ENCODE results near the gene PPP1R37.

Gene PPP1R37

DNA sequence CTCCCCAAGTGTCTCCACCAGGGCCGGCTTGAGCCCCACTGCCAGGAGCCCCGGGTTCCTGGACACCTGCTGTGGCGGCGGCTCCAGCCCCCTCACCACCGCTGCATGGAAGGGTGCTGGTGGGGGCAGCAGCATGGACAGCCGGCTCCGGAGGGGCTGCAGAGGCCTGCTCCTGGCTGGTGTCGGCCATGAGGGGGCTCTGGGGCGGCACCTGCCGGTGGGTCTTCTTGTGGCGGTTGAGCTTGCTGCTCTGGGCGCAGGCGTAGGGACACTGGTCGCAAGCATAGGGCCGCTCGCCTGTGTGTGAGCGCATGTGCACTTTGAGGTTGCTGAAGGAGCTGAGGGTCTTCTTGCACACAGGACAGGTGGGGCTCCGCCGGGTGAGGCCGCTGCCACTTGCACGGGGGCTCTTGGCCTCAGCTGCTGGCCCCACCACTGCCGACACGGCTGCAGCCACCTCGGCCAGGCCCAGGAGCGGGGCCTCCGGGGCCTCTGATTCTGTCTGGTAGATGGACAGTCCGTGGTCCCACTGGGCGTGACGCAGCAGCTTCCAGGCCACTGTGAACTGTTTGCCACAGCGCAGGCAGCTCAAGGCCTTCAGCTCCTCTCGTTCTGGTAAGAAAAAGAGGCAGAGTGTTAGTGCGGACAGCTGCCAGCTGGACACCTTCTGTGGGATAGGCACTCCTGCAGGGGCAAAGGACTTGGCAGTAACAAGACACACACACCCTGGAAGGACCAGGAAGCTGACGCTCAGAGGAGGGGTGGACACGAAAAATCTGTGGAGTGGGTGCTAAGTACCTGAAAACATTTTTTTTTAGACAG, 20.8 kb upstream of the PPP1R37 start:
- no peak for DNase-seq

DNA sequence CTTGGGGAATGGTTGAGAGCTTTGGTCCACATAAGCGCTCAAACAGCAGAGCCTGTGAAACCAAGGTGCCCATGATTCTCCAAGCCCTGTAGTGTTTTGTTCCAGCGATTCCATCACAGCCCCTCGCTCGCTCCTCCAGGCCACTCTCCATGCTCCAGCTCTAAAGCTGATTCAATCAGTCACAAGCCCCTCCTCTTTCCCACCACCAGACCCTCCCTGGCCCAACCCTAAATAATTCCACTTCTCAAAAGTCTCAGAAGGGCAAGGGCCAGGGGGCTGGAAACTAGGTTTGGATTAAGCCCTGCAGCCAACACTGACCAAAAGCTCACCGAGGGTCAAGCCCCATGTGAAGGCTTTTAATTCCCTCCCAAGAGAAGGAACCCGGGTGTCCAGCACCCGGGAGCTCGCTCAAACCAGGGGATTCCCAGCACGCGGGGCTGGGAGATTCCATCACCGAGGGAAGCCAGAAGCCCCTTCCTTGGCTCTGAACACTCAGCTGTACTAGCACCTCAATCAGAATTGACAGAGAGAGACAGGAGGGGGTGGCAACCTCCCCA, 18.2 kb upstream of the PPP1R37 start:
- no peak for DNase-seq

DNA sequence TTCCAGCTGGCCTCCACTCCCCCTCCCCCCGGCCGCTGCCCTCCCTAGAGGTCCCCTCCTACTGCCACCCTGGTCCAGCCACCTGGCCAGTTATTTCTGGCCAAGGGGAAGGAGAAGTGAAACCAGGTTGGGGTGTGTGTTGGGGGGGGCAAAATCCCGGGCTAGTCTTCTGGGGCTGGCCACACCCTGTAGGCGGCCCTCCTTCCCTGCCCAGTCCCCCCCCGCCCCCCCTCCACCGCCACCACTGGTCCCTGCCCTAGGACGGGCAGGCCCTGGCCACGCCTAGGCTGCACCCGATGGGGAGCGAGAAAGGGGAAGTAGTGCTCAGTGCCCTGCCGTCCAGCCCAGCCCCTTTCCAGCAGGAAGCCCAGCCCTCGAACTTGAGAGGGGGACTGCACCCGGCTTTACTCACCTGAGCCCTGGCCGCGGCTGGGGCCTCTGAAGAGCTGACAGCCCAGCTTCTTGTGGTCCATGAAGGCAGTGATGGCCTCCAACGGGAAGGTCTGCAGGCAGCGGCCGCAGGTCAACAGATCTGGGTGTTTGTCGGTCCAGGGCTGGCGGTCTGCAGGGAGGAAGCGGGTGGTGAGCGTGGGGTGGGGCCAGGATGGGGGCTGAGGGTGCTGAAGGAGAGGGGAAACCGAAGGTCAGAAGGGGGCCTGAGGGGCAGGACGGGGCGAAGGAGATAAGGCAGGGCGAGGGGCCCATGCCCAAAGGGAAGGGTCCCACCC, 17.5 kb upstream of the PPP1R37 start:
- DNase-seq = peak; percentile 84 to 89

DNA sequence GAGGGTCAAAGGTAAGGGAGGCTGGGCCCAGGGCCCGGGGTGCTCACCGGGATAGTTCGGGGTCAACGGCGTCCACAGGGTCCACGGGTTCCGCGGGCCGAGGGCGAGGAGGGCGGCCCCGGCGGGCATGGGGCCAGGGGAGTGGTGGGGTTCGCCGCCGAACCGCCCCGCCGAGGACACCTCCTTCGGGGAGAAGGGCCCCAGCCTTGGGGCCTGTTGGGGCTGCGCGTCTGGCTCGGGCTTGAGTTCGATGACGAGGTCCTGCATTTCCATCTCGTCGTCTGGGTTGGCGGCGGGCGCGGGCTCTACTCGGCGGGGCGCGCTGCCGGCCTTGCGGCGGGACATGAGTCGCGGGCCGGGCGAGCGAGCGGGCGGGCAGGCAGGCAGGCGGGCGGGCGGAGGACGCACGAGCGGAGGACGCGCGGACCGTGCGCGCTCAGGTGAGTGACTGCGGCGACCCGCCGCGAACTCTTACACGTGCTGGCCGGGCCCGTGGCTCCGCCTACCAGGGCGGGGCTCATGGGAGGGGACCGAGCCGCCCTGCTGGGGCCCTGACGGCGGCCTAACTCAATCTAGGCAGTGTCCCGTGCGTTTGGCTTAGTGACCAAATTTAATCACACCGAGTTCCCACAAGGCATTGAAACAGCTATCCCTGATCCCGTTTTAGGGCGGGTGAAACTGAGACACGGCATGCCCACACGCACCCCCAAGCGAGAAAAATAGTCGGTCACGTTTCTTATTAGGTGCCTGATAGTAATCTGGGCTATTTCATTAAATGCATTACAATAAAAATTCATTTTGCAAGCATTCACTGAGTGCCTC, 16.7 kb upstream of the PPP1R37 start, which contains the start of gene ZNF296:
Gene ZNF296, minus strand, starts transcription at position 450 of the 822 bp plus-strand sequence. Its CDS starts 105 bp downstream, at position 345.
- peak; percentile 52 to 60 for DNase-seq

DNA sequence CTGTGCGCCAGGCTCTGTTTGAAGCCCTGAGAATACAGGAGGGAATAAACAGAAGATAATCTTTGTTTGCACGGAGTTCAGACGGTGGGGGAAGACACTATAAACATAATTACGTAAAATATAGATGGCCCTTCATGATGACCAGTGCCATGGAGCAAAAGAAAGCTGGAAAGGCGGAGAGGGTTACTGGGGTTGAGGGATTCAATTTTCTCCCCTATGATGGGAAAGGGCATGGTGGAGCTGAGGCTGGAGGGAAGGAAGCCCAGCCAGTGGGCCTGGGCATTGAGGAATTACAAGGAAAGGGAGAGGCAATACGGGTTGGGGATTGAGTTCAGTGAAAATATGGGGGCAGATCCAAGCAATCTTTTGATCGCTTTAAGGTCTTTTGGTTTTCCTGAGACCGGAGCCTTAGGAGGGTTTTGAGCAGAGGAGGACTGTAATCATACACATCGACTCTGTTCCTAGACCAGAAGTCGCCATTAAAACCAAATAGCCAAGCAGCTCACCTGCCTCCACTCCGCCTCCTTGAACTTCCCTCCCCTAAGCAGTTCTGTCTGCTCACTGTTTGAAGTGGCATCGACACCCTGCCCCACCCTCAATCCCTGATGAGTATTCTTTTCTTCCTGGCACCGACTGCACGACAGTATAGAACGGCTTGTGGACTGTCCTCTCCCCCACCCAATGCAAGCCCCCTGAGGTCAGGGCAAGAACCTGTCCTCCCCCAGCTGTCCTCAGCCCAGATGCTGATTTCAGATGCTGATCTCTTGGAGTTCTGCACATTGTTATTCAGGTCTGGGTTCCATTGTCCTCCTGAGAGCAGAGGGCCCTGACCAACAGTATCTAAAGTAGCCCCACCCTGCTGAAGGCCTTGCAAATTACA, 15.9 kb upstream of the PPP1R37 start:
- no peak for DNase-seq

DNA sequence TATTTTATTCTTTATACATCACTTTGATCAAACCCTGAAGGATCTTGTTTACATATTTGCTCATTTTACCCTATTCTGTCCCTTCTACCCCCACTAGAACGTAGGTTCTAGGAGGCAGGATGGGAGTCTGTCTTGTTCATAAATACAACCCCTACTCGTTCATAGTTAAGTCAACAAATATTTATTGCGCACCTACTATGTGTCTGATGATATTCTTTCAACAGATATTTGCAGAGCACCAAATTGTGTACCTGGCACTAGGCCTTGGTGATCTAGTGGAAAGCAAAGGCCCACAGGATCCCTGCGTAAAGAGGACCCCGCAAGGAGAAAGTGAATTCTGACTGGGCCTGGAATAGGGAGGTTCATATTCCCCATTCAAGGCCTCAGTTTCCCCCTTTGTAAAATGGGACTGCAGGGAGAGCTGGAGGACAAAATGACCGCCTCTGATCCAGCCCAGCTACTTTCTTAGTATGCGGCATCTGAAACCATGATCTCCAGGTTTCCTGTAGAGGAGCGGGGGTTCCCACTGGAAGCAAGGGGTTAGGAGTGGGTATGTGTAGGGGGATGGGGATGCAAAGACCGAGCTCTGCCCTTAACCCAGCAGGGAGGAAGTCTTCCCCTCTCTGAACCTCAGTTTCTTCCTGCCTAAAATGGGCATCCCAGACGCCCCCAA, 14.5 kb upstream of the PPP1R37 start:
- no peak for DNase-seq

DNA sequence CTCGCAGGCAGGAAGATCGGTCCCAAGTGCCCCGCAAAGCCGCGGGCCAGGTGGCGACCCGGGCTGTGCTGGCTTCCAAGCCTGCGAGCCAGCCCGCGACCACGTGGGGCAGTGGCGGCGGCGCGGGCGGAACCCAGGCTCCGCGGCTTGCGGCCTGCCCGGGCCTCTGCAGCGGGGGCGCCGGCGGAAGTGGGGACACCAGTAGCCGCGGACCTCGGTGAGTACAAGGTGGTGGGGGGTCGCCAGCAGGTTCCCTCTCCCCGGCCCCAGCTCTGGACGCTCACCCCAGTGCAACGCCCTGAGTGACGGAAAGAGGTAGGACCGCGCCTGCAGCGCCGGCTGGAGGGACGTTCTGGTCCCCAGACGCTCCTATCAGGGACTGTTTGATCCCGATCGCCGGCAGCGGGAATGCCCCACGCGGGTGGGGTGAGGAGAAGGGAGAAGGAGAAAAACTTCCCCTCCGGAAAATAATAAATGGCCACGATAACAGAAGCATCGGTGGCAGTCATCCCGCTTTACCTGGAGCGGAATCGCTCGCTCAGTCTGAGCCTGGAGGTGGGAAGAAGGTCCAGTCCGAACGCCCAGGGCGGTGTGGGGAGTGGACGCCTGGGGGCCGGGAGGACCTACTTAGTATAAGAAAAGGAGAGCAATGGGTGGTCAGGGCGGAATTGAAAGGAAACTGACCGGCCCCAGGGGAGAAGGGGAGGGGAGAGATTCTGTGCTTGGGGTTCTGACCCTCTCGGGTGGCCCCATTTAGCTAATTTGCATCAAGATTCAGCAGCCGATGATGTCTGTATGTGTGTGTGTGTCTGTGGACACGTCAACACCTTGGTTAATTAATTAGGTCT, 13.7 kb upstream of the PPP1R37 start, which contains the start of gene GEMIN7:
Gene GEMIN7, plus strand, starts transcription at position 198 of the 848 bp plus-strand sequence. CDS start 10,855 bp downstream, outside the sequence.
- peak; percentile 61 to 74 for DNase-seq

DNA sequence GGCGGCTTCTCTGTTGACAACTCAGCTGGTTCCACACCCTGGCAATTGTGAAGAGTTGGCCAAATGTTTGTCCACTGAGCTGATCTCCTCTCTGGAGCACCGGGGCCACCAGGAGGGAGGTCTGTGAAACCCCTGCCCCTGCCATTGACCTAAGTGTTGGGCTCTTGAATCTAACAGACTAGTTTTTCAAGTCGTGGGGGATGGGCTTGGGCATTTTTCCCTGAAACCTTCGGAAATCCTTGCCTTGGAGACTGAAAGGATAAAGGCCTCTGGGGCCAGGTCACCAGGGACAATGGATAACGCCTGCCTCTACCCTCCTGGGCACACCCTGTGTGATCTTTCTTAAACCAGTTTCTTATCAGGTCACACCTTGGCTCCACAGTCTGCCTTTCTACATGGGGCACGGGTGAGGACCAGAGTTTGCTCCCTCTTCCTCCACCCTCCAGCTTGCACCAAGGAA, 13.0 kb upstream of the PPP1R37 start:
- DNase-seq = no peak

DNA sequence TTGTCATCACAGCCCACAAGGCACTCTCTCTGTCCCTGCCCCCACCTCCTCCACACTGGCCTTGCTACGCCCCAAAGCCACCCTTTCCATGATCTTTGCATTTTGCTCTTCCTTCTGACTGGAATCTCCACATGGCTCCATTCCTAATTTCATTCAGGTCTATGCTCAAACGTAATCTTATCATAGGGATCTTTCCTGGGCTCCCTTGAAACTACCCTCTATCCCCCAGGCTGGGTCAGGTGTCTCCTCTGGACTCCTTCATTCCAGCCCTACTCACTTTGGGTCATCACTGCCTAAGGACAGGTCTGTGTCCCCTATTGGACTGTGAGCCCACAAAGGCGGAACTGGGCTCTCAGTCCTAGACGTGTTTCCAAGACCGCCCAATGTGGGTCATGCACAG, 10.8 kb upstream of the PPP1R37 start:
- no peak for DNase-seq

DNA sequence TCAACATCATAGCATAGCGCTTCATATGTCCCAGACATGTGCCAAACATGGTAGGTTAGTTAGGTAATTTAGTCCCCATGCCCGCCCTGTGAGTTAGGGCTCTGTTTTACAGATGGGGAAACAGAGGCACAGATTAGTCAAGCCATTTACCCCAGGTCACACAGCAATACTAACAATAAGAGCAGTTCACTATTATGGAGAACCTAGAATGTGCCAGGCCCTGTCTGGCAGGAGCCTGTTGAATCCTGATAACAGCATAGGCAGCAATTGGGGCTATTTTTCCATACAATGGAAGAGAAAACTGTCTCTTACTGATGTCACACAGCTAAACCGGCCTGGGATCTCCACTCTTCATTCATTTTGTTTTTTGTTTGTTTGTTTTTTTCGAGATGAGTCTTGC, 6.5 kb upstream of the PPP1R37 start:
- DNase-seq = no peak

DNA sequence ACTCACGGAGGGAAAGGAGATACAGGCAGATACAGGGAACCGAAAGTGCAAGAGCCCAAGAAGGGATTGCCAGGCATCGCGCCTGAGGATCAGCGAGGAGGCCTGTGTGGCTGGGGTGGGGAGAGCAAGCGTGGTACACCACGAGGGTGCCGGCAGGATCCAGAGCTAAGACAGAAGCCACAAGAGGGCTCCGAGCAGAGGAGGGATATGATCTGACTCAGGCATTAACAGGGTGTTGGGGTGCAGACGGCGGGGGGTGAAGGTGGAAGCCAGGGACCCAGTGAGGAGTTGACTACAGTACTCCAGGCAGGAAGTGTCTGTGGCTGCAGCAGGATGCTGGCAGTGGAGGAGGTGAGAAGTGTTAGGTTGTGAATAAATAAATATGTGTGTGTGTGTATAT, 5.4 kb upstream of the PPP1R37 start:
- peak in 1 of 2 donors; percentile 35 for DNase-seq

DNA sequence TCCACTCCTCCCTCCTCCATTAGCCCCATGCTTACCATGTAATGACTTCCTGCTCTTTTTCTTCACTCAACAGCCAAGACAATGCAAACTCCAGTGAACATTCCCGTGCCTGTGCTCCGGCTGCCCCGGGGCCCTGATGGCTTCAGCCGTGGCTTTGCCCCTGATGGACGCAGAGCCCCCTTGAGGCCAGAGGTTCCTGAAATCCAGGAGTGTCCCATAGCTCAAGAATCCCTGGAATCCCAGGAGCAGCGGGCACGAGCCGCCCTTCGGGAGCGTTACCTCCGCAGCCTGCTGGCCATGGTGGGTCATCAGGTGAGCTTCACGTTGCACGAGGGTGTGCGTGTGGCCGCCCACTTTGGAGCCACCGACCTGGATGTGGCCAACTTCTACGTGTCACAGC, 2.9 kb upstream of the PPP1R37 start:
- DNase-seq = no peak

DNA sequence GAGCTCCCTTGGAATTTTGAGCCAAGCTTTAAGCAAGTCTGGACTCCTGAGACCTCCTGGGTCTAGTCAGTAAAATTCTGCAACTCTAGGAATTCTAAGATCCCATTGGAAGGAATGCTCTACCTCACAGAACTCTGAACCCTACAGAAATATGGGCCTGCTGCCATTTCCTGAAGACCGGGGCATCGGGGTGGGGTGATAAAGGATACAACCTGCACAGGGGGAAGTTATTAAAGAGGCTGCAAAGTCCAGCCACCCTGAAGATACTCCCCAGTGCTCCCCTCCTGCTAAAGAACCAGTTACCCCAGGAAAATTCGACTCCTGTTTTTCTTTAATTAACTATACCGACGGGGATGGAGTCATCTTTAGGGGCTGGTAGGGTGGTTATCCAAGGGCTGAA, 2.4 kb upstream of the PPP1R37 start:
- DNase-seq = no peak

DNA sequence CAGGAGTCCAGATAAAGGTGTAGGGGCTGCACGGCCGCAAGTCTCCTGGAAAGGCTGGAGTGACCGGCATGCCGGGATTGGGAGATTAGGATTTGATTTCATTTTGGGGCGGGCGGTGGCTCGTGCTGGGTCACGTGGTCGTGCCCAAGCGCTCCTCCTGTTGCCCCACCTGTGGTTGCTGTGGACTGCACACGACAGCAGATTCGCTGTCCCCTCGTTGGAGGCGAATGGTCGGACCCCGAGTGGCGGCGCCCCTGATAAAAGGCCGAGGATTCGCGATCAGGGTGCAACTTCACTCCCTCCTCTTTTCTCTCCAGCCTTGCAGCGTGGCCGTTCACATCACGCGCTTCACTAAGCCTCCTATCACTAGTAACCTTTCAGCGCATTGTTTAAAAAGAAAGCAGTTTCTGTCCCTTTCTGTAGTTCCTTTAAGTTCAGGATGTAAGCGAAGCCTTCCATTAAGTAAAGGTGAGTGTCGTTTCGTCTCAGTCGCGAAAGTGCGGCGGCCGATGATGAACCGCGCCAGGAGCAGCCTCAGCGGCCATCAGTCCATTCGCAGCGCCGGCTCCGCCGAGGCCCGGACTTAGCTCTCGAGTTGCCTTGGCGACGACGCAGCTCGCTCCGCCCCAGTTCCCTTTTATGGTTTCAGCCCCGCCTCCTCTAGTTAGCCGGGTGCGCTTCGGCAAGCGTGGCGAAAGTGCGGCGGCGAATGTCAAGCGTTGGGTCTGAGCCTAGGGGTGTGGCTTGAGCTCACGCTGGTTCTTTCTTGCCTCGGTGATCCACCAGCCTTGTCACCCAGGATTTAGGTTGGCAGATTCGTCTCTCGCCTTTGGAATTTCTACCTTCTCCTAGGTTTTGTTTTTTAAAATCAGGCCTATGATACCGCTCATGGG, 1.7 kb upstream of the PPP1R37 start:
- DNase-seq = peak; percentile 97 to 100

DNA sequence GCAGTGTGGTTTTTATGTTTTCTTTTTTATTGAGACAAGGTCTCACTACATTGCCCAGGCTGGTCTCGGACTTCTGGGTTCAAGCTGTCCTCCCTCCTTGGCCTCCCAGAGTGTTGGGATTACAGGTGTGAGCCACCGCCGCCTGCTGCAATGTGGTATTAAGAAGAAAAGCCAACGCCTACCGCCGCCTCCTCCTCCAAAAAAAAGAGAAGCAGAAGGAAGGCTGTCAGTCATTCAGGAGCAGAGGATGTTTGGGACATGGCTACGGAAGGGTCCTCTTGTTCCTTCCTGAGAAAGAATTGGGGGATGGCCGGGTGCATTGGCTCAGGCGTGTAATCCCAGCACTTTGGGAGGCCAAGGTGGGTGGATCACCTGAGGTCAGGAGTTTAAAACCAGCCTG, 1.2 kb downstream of the PPP1R37 start:
- DNase-seq = no peak

DNA sequence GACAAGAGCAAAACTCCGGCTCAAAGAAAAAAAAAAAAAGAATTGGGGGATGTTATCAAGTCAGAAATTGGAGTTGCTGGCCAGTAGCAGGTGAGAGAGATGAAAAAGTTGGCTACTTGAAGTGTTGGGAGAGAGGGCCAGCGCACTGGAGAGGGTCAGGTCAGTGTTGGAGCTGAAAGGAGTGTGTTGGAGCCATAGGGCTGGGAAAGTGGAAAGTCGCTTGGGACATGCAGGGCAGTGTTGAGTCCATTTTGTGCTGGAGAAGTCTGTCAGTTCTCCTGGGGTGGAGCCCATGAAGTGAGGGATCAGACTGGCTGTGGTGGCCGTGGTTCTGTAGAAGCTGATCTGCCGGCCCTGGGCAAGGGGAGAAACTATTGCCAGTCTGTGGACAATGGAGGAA, 1.7 kb downstream of the PPP1R37 start:
- DNase-seq = no peak

DNA sequence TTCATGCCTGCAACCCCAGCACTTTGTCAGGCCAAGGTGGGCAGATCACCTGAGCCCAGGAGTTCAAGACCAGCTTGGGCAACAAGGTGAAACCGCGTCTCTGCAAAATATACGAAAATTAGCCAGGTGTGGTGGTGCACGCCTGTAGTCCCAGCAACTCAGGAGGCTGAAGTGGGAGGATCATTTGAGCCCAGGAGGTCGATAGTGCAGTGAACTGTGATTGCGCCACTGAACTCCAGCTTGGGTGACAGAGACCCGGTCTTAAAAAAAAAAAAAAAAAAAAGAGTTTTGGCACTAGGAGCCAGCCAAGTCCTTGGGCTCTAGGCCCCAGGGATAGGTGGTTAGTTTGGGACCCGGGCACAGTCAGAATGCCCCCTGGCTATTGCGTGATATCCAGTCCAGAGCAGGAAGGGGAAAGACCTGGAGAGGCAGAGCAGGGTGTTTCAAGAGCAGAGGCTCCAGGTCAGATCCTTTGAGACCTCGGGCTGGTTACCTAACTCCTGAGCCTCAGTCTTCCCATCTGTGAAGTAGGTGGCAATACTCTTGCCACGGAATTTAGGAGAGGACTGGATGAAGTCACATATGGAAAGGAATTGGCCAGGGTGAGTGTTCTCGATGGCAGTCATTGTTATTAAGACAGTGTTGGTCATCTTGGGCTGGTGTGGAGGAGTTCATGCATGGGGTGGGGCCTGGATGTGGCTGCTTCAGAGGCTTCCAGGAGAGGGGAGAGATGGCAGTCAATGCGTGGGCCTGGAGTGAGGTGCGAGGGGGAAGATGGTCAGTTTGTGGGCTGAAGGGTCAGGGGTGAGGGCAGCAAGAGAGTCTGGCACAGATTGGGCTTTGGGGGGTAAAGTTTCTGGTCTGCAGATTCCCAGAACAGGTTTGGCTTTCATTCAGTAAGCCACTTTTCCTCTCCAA, 2.8 kb downstream of the PPP1R37 start:
- DNase-seq = no peak

DNA sequence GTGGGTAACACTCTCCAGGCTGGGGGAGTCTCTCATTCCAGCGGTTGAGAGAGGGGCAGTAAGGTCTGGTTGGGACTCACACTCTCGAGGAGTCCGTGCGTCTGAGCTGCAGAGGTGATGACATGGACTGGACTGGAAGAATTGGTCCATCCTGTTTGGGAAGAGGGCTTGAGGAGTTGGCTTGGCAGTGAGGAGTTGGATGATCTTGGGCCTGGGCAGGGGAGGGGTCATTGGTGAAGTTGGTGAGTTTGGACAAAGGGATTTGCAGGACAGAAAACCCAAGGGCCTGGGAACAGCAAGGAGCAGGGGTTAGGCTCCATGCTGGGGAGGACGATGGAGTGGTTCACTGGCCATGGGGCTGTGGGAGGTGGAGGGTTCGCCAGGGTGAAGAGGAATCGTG, 3.7 kb downstream of the PPP1R37 start:
- DNase-seq = no peak
